ENCODE results near the gene GPSM3.

DNA sequence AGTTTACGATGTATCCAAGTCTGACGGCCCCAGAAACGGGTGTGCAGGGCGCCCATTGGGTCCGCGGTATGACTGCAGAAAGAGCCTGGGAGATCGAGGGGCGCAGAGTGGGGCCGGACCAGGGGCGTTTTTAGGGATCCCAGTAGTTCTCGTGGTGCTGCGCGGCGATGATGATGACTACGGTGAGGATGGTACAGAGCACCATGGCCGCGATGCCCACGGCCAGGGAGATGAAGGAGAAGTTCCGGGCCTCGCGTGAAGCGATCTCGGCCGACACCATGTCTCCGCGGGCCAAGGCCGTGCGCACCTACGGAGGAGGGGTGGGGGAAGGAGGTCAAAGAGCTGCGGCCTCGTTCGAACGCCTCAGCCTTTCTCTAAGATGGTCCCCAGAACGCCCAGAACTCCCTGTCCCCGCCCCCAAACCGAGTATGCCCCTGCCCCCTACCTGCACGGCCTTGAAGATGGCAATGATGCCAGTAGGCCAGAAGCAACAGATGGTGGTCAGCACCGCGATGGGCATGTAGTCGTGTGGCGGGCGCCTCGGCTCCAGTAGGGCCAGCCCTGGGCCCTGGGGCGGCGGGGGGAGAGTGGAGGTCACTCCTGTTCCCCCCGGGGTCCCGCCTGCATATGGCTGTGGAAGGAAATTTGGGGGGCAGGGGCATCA, 43.2 kb downstream of the GPSM3 start:
- TF ChIP-seq, protein P1, sequence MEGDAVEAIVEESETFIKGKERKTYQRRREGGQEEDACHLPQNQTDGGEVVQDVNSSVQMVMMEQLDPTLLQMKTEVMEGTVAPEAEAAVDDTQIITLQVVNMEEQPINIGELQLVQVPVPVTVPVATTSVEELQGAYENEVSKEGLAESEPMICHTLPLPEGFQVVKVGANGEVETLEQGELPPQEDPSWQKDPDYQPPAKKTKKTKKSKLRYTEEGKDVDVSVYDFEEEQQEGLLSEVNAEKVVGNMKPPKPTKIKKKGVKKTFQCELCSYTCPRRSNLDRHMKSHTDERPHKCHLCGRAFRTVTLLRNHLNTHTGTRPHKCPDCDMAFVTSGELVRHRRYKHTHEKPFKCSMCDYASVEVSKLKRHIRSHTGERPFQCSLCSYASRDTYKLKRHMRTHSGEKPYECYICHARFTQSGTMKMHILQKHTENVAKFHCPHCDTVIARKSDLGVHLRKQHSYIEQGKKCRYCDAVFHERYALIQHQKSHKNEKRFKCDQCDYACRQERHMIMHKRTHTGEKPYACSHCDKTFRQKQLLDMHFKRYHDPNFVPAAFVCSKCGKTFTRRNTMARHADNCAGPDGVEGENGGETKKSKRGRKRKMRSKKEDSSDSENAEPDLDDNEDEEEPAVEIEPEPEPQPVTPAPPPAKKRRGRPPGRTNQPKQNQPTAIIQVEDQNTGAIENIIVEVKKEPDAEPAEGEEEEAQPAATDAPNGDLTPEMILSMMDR (IDR thresholded peaks at IDR 0.05; ENCODE audit: insufficient read depth, low read length), result no peak
- TF ChIP-seq GABPA (IDR thresholded peaks at IDR 0.05; ENCODE audit: low read depth) (no peak), SPI1 (IDR thresholded peaks at IDR 0.05; ENCODE audit: borderline replicate concordance, low read depth) (no peak), POLR2AphosphoS5 (IDR thresholded peaks at IDR 0.05; ENCODE audit: low read depth) (no peak)
- TF ChIP-seq, protein P2, sequence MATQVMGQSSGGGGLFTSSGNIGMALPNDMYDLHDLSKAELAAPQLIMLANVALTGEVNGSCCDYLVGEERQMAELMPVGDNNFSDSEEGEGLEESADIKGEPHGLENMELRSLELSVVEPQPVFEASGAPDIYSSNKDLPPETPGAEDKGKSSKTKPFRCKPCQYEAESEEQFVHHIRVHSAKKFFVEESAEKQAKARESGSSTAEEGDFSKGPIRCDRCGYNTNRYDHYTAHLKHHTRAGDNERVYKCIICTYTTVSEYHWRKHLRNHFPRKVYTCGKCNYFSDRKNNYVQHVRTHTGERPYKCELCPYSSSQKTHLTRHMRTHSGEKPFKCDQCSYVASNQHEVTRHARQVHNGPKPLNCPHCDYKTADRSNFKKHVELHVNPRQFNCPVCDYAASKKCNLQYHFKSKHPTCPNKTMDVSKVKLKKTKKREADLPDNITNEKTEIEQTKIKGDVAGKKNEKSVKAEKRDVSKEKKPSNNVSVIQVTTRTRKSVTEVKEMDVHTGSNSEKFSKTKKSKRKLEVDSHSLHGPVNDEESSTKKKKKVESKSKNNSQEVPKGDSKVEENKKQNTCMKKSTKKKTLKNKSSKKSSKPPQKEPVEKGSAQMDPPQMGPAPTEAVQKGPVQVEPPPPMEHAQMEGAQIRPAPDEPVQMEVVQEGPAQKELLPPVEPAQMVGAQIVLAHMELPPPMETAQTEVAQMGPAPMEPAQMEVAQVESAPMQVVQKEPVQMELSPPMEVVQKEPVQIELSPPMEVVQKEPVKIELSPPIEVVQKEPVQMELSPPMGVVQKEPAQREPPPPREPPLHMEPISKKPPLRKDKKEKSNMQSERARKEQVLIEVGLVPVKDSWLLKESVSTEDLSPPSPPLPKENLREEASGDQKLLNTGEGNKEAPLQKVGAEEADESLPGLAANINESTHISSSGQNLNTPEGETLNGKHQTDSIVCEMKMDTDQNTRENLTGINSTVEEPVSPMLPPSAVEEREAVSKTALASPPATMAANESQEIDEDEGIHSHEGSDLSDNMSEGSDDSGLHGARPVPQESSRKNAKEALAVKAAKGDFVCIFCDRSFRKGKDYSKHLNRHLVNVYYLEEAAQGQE (IDR thresholded peaks at IDR 0.05; ENCODE audit: insufficient replicate concordance, low read depth), result no peak

Measured in HL-60 (cell line).